ENCODE data around the gene GTPBP1.

The GTPBP1 gene

DNA sequence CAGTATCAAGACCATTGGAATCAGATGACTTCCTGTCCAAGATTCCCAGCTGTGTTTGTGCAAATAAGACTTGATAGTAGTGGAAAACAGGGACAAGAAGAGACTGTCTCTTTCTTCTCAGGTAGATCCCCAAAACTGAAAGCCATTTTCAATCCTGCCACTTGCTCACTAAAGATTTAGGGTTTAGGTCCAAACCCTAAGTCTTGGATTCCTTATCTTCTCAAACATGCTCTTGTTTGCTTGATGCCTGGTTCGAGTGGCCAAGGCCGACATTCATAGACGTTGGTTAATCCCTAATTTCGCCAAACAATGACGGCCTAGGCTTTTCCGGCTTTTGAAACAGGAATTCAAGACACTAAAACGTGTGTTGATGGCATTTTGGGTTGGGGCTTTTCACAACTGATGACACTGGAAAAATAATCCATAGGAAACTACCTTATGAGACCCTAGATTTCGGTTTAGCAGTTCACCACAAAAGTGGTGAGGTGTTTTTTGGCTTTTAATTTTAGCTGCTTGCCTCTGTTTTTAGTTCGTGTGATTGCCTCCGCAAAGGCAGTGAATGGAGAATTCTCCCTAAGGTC, 1.0 kb upstream of the GTPBP1 start:
- no peak for DNase-seq (ENCODE audit: low read depth in 2 of 2)

- peak in 1 of 2 donors; percentile 23 for DNase-seq (ENCODE audit: low read depth in 2 of 2)
These were observed 557 bp downstream of the GTPBP1 start for GRCh38 chr22:38706101-38706900.

GRCh38 chr22:38706901-38707195, 1.1 kb downstream of the GTPBP1 start:
- no peak for DNase-seq (ENCODE audit: low read depth in 2 of 2)

- DNase-seq (ENCODE audit: low read depth in 2 of 2), result no peak
These were observed 1.6 kb downstream of the GTPBP1 start for GRCh38 chr22:38707346-38707745.

DNA sequence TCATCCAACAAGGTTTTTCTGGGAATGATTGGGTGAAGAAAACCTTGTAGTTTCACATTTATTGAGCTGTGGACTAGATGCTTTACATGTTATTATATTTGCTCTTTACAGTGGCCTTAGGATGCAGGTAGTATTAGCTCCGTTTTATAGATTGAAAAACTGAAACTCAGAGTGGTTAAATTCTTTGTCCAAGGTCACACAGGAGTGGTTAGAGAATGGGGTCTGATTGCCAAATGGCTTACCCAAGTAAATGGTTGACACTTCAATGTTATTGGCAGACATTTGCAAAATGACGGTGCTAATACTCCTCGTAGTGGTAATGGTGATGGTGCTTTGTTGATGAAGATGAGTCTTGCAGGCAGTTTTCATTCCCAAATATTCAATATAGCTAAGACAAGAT, 2.2 kb downstream of the GTPBP1 start:
- DNase-seq (ENCODE audit: low read depth in 2 of 2), result no peak

DNA sequence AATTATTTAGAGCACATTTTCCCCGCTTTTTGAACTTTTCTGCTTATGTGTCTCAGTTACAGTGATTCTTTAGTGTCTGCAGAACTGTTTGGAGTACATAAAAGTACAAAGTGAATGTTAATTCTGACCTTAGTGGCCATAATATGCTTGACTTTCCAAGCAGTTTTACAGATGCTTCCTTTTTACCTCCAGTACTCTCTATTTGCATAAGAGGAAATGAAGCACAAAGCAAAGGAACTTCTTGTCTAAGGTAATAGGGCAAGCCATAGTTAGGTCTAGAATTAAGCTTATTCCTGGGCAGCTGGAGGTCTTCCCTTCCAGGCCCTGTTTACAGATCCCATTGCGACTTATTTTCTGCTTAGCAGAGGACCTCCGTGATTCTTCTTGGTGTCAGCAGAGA, 3.6 kb downstream of the GTPBP1 start:
- DNase-seq (ENCODE audit: low read depth in 2 of 2), result no peak

GRCh38 chr22:38710351-38710750, 4.6 kb downstream of the GTPBP1 start:
- DNase-seq (ENCODE audit: low read depth in 2 of 2), result no peak

DNA sequence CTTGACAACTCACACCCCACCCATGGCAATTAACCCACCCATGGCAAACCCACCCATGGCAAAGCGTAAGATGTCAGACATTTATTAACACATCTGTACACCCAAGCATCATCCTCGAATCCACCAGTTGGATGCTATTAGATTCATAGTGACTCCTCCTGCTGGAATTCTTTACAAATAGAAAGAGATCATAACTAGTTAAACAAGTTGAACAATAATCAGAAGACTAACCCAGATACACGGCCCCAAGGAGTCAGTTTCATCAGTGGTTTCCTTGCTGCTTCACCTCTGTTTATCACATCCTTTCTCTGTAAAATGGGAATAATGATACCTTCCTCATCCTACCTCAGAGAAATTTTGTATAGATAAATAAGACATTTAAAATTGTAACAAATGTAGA, 5.1 kb downstream of the GTPBP1 start:
- DNase-seq (ENCODE audit: low read depth in 2 of 2), result no peak

- no peak for DNase-seq (ENCODE audit: low read depth in 2 of 2)
These were observed 6.9 kb downstream of the GTPBP1 start for GRCh38 chr22:38712486-38713207.

GRCh38 chr22:38713921-38714320, 8.2 kb downstream of the GTPBP1 start:
- DNase-seq (ENCODE audit: low read depth in 2 of 2), result no peak

GRCh38 chr22:38715176-38715764, 9.5 kb downstream of the GTPBP1 start:
- no peak for DNase-seq (ENCODE audit: low read depth in 2 of 2)

GRCh38 chr22:38715852-38716251, 10.1 kb downstream of the GTPBP1 start:
- DNase-seq (ENCODE audit: low read depth in 2 of 2), result no peak

DNA sequence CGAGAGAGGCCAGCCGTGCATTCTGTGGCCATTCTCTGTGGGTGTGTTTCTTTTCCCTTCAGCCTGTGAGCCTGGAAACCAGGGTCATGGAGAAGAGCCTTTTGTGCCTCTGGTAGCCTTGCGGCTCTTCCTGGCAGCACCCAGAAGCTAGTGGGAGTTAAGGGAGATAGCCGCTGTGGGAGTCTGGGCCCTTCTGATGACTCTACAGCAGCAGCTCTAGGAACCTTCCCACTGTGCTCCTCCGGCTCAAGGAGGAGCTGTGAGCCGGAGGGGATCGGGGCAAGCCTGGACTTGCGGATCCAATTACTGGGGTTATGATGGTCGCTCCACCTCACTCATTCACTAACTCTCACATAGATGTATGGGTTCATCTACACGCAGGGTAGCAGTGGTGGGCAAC, 10.5 kb downstream of the GTPBP1 start:
- DNase-seq (ENCODE audit: low read depth in 2 of 2), result no peak

DNA sequence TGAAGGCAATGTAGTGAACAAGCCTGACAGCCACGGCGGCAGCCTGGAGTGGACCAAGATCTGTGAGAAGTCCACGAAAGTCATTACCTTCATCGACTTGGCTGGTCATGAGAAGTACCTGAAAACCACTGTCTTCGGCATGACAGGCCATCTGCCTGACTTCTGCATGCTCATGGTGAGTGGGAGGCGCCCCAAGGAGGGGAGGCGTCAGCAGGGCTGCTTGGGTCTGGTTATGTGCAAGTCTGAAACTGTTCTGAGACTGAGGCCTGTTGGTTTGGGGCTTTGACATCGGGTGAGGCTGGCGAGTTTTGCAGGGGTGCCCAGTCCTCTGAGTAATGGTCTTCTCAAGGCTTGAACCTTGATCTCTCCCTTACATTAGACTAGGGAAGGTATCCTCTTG, 11.1 kb downstream of the GTPBP1 start:
- DNase-seq (ENCODE audit: low read depth in 2 of 2), result no peak

- DNase-seq (ENCODE audit: low read depth in 2 of 2), result no peak
These were observed 11.5 kb downstream of the GTPBP1 start for GRCh38 chr22:38717244-38717643.

- no peak for DNase-seq (ENCODE audit: low read depth in 2 of 2)
These were observed 12.7 kb downstream of the GTPBP1 start for GRCh38 chr22:38718414-38718813.

GRCh38 chr22:38719196-38719595, 13.5 kb downstream of the GTPBP1 start:
- DNase-seq (ENCODE audit: low read depth in 2 of 2), result no peak

- DNase-seq (ENCODE audit: low read depth in 2 of 2), result no peak
These were observed 14.6 kb downstream of the GTPBP1 start for GRCh38 chr22:38720350-38720749.

GRCh38 chr22:38721551-38721950, 15.8 kb downstream of the GTPBP1 start:
- no peak for DNase-seq (ENCODE audit: low read depth in 2 of 2)

- no peak for DNase-seq (ENCODE audit: low read depth in 2 of 2)
These were observed 18.4 kb downstream of the GTPBP1 start for GRCh38 chr22:38724176-38724575.

GRCh38 chr22:38724926-38725571, 19.3 kb downstream of the GTPBP1 start:
- DNase-seq (ENCODE audit: low read depth in 2 of 2), result no peak

All from stimulated activated CD4-positive, alpha-beta T cell treated with anti-CD3 and anti-CD28 coated beads, Interleukin-4, amount 100 ng/mL, for 48 hours (primary cell).